ENCODE data around the gene PTPN12.
"Not testable (repeated sequence)": the region's sequence is repeated elsewhere in the genome, so short reads cannot be mapped to it uniquely, and the experiment has no call there.

PTPN12 gene

DNA sequence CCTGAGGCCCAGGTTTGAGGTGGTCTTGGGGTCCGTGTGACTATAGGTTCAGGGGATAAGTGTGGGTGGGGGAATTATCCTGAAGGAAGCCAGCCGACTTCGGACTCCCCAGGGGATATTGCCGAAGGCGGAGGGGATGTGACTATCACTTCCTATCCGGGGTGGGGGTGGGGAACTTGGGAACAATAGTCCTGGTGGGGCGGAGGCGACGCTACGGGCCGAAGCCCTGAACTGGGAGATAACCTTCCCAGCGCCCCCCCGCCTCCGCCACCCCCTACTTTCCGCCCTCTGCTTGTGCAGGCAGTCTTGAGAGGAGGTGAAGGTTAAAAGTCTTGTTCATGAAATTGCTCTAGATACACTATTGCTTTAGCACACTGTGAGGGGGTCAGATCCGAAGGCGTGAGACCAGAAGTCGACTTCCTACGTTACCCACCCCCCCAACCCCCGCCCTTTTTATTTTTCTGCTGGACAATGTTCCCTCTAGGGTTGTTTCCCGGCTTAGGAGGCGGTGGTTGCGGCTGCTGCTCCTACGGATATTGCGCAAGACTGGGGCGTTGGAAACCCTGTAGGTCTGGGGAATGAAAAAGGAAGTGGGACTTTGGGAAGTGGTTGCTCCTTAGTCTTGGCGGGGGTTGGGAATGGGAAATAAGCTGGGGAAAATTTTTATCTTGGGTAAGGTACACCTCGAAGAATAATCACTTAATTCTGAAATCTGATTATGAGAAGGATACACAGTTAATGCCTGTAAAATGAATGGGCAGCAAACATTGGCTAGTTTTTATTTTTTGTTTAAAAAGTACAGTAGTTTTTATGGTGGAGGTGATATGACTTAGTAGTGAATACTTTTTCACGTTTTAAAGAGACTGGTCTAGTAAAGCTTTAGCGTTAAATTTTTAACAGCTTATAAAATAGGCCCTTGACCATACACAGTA is 1.5 kb downstream of the PTPN12 start:
- DNase-seq (ENCODE audit: low read depth in 1 of 2, low spot score in 1 of 2), result peak in 1 of 2 donors; percentile 3

DNA sequence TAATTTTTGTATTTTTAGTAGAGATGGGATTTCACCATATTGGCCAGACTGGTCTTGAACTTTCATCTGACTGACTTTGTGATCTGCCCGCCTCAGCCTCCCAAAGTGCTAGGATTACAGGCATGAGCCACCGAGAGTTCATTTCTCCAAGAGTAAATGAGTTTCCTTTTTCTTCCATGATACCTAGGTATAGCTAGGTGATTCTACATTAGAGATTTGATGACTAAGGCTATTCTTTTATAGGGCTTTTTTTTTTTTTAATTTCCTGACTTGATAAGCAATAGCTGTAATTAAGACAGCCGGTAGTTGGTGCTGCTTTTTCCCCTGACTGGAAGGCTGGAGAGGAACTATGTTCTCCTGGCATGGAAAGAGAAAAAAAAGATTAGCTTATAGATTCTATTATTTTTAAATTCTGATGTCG is 3.3 kb downstream of the PTPN12 start:
- DNase-seq (ENCODE audit: low read depth in 1 of 2, low spot score in 1 of 2), result no peak

DNA sequence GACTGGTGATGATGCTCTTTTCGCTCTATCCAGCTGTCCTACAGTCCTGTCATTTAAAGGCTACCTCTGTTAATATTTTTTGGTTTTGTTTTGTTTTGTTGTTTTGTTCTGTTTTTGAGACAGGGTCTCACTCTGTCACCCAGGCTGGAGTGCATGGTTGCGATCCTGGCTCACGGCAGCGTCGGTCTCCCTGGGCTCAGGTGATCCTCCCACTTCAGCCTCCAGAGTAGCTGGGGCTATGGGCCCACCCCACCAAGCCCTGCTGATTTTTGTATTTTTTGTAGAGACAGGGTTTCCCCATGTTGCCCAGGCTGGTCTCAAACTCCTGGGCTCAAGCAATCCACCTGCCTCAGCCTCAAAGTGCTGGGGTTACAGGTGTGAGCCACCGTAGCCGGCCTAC is 3.9 kb downstream of the PTPN12 start:
- not testable (repeated sequence) for DNase-seq (ENCODE audit: low read depth in 1 of 2, low spot score in 1 of 2)

DNA sequence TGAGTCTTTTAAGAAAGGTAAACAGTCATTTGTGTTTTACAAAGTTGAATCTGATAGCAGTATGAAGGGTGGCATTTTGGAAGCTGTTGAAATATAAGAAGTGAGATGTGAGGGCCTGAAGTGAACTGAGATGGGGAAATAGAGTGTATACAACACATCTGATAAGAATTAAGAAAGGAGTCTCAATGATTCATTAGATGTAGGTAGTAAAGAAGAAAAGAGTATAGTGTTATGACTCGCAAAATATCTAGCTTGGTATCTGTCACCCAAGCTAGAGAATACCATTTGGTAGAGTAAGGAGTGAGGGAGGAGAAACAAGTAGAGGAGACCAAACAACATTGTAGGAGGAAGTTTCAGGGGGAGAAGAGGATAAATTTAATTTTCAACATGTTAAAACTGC is 5.3 kb downstream of the PTPN12 start:
- no peak for DNase-seq (ENCODE audit: low read depth in 1 of 2, low spot score in 1 of 2)

GRCh38 chr7:77542895-77543294 is 5.8 kb downstream of the PTPN12 start:
- no peak for DNase-seq (ENCODE audit: low read depth in 1 of 2, low spot score in 1 of 2)

- DNase-seq (ENCODE audit: low read depth in 1 of 2, low spot score in 1 of 2), result no peak
Measured at GRCh38 chr7:77543910-77544309, 6.8 kb downstream of the PTPN12 start.

- DNase-seq (ENCODE audit: low read depth in 1 of 2, low spot score in 1 of 2), result no peak
Measured at GRCh38 chr7:77544518-77544917, 7.4 kb downstream of the PTPN12 start.

DNA sequence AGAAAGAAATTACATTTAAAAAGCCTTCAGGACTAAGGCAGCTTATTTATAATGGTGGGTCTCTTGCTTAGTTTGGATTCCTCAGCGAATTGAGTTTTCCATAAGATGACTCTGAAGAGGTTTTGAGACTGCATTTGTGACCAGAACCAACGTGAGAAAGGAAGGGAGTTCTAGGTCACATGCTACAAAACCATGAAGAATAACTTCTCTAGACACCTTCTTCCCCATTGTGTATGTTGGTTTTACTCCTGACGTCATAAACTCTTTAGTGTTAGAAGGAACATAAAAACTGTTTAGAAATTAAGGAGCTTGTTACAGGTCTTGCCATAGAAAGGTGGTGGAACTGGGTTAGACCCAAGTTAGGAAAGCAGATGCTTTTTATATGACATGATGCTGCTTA is 11.1 kb downstream of the PTPN12 start:
- no peak for DNase-seq (ENCODE audit: low read depth in 1 of 2, low spot score in 1 of 2)

- no peak for DNase-seq (ENCODE audit: low read depth in 1 of 2, low spot score in 1 of 2)
Measured at GRCh38 chr7:77549106-77549870, 12.2 kb downstream of the PTPN12 start.

- no peak for DNase-seq (ENCODE audit: low read depth in 1 of 2, low spot score in 1 of 2)
Measured at GRCh38 chr7:77550586-77550985, 13.5 kb downstream of the PTPN12 start.

DNA sequence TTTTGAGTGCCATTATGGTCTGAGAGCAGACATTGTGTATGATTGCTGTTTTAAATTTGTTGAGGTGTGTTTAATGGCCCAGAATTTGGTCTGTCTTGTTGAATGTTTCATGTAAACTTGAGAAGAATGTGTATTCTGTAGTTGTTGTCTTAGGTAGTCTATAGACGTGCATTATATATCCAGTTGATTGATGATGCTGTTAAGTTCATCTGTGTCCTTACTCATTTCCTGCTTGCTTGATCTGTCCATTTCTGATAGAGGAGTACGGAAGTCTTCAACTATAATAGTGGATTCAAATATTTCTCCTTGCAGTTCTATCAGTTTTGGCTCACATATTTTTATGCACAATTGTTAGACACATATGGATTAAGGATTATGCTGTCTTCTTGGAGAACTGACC is 16.0 kb downstream of the PTPN12 start:
- no peak for DNase-seq (ENCODE audit: low read depth in 1 of 2, low spot score in 1 of 2)

DNA sequence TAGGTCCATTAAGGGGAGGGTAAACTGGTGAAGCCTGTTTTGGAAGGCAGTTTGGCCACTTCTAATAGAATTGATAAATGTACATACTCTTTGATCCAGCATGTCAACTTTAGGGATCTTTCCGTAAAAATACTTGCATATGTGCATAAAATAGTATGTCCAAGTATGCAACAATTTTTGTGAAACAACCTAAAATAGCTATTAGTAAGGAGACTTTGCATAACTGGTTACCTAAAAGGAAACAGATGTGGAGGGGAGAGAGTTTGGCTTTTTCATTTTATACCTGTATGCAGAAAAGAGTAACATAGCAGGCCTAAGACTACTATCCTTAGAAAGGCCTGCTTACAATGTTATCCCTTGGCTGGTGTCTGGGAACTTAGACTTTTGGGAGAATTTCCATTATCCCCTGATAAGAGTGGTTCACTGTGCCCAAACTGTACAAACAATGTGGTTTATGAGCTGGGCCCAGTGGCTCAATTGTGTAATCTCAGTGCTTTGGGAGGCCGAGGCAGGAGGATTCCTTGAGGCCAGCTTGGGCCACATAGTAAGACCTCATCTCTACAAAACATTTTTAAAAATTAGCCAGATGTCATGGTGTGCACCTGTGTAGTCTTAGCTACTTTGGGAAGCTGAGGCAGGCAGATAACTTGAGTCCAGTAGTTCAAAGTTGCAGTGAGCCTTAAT is 21.3 kb downstream of the PTPN12 start:
- no peak for DNase-seq (ENCODE audit: low read depth in 1 of 2, low spot score in 1 of 2)

- DNase-seq (ENCODE audit: low read depth in 1 of 2, low spot score in 1 of 2), result no peak
Measured at GRCh38 chr7:77561352-77561751, 24.3 kb downstream of the PTPN12 start.

- DNase-seq (ENCODE audit: low read depth in 1 of 2, low spot score in 1 of 2), result no peak
Measured at GRCh38 chr7:77563275-77563674, 26.2 kb downstream of the PTPN12 start.

GRCh38 chr7:77565917-77566316 is 28.8 kb downstream of the PTPN12 start:
- DNase-seq (ENCODE audit: low read depth in 1 of 2, low spot score in 1 of 2), result no peak

DNA sequence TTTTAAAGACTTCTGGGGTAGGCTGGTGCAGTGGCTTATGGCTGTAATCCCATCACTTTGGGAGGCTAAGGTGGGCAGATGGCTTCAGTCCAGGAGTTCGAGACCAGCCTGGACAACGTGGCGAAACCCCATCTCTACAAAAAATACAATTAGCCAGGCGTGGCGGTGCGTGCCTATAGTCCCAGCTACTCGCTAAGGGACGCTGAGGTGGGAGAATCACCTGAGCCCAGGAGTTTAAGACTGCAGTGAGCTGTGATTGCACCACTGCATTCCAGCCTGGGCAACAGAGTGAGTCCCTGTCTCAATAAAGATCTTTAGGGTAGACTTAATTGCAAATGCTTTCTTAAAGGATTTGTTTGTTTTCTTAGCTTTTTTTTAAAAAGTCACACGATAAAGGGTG is 29.3 kb downstream of the PTPN12 start:
- no peak for DNase-seq (ENCODE audit: low read depth in 1 of 2, low spot score in 1 of 2)

GRCh38 chr7:77569514-77570232 is 32.6 kb downstream of the PTPN12 start:
- DNase-seq (ENCODE audit: low read depth in 1 of 2, low spot score in 1 of 2), result no peak

DNA sequence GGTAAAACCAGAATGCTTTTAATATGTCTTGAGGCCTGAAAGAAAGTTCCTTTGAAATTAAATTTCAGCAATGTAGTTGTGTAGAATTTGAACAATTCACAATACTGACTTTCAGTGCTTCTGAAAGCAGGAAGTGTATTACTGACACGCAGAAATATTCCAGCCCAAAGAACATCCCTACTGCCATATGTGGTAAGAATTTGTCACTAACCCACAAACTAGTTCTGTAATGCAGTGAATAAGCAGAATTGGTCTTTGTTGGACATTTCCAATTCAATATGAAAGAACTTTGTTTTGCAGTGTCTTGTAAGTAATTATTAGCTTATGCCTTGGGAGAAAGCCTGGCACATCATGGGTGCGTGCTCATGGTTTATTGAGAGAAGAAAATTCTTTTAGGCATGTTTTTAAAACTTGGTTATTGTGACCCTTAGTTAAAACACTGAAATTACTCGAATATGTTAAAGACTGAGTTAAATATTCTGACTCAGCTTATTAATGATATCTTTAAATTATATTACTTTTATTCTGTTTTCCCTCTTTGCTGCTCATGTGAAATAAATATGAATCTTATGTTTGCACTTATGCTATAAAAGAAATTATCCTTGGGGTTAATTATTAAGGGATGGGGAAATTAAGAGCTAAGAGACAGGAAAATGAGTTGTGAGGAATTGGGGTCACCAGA is 33.4 kb downstream of the PTPN12 start:
- no peak for DNase-seq (ENCODE audit: low read depth in 1 of 2, low spot score in 1 of 2)

- no peak for DNase-seq (ENCODE audit: low read depth in 1 of 2, low spot score in 1 of 2)
Measured at GRCh38 chr7:77571801-77572200, 34.7 kb downstream of the PTPN12 start.

- no peak for DNase-seq (ENCODE audit: low read depth in 1 of 2, low spot score in 1 of 2)
Measured at GRCh38 chr7:77575187-77575586, 38.1 kb downstream of the PTPN12 start.
